Vagina (tissue), 2 donors: ENCODE measurements around the gene HDAC7.

Experiments used
- CTCF ChIP-seq, 3 experiments: fragments of 450-650 bp in 2 of 3; fragments of 200-600 bp in 1 of 3; sonication (generic) in 1 of 3; IDR thresholded peaks; one replicate each; pipeline ENCODE4 v1.5.1; 2017 to 2019; ENCODE audit warnings: antibody characterized with exemption in 3 of 3, mild to moderate bottlenecking in 2 of 3, moderate library complexity in 2 of 3
- POLR2AphosphoS5 ChIP-seq, 2 donors: sonication (generic); formaldehyde crosslinking; IDR thresholded peaks; one replicate each; pipeline ENCODE4 v1.9.0; 2017; ENCODE audit warnings: antibody characterized with exemption in 2 of 2, mild to moderate bottlenecking in 2 of 2, low read depth in 1 of 2; ENCODE audit not compliant: insufficient read depth in 1 of 2

DNA sequence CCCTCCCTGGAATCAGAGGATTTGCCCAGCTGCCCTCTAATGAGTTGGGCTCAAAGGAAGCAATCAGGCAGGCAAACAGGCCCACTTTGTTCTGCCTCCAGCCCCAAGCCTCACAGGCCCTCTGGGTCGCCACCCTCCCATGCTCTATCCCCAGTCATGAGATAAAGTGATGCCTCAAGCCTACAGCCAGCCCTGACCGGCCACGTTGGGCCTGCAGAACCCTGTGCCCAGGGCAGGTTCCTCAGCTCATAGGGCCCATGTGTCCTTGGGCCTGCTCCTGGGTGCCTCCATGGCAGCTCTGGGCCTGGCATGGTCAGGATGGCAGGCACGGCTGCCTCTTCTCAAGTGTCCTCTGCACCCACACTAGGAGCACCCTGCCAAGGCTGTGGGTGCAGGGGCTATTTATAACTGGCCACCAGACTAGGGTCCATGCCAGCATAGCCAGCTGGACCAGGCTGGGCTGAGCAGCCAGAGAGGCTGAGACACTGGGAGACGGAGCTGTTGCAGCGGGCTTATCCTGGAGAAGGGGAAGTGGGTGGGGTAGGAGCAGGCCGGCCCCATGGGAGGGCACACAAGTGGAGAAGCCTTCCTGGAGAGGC, 20.2 kb downstream of the HDAC7 start:
- TF ChIP-seq POLR2AphosphoS5 (IDR thresholded peaks at IDR 0.05; ENCODE audit: insufficient read depth in 1 of 2, low read depth in 1 of 2) (no peak), CTCF (IDR thresholded peaks at IDR 0.05) (no peak)
